ENCODE data around the gene WARS2.

- TF ChIP-seq CTCF (IDR thresholded peaks at IDR 0.05) (no peak), POLR2A (IDR thresholded peaks at IDR 0.05; ENCODE audit: low read depth) (no peak), EP300 (IDR thresholded peaks at IDR 0.05) (no peak)
Observed at GRCh38 chr1:119093721-119094120, 46.7 kb downstream of the WARS2 start.
